ENCODE measurements around the gene TLL1.

Gene TLL1

DNA sequence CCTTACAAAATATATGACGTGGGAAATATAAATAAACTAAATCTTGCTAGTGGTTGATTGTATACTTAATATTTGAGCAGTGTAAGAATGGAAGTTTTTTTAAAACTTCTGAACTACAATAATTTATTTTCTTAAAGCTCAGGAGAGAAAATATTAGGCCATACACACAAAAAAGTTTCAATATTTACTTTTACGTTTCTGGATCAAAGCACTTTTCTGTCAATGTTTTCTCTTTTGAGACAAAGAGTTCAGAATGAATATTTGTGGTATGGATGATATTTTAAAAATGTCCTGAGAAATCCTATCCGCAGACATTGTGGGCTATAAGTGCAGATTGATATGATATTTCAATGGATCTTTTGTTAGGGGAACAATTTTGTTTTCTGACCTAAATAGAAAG is 109.9 kb downstream of the TLL1 start:
- DNase-seq: no peak

DNA sequence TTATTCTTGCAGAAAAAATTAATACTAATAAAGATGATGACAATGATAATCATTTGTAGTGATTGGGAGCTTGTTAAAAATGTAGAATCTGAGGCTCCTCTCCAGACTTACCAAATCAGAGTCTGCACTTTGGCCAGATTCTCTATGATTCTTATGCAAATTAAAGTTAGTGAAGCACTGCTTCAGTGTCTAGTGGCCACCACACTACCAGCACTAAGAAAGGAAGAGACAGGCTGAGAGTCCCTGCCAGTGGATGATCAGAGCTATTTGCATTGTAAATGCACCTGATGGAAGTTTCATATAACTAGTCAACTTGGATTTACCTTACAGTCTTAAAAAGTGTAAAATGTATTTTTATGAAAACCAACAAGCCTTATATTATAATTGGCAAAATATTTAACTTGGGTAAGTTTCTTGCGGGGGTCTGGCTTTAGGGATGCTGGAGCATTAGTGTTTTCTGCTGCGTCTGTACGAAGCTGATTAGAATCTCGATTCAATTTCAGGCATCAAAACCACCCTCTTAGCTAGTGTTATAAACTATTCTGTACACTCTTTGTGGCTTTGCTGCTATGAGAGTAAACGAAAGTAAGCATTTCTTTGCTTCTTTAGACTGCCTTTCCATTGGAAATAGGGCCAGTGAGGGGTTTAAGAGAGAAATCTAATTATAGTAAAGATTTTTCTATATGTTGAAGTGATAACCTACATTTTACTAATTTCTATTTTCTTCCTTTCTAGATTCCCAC is 114.1 kb downstream of the TLL1 start:
- no peak for DNase-seq

DNA sequence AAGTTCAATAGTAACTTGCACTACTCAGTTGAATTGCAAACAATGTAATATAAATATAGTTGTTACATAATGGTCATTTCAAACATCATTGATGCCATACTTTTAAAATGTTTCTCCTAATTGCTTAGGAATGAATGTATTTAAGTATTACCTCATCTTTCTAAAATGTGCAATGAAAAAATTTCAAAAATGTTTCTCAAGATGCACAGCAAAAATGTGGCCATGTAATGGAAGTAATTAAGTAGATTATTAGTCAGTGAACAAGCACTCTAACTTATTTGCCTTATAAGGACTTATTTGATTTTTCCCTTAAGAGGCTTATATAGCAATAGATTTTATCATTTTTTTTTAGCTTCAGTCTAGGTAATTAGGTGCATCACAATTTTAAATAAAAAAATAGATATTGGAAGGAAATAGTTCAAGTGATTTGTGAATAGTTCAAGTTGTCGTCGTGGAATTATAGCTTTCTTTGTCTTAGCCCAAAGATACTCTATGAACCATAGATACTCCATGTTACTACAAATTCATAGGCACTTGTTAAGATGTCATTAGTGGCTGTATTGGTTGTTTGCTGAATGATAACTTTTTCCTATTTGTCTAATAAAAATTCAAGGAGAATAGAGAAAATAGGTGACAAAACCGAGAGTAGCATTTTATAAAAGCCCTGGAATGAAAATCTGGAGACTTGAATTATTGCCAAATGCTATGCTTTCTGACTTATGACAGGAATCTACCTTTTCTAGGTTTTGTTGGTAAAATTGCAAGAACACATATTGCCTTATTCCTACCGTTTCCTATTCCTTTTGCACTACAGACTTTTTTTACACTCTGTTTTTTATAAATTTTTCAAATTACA is 118.5 kb downstream of the TLL1 start:
- no peak for DNase-seq

DNA sequence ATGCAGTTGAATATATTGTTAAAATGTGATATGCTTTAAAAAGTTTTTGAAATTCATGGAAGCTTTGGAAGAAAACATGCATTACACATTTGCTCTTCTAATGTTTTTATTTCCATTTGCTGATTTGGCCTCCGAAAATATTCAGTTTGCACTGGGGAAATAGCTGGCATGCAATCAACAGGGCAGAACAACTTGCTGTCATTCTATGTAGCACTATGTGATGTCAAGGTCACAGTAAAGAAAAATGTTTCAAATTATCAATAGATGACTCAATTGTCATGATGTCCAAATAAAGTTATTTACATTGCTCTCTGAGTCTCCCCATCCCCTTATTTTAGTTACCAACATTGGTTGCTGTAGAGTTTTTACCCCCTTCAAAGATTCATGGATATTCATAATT is 119.2 kb downstream of the TLL1 start:
- no peak for DNase-seq

DNA sequence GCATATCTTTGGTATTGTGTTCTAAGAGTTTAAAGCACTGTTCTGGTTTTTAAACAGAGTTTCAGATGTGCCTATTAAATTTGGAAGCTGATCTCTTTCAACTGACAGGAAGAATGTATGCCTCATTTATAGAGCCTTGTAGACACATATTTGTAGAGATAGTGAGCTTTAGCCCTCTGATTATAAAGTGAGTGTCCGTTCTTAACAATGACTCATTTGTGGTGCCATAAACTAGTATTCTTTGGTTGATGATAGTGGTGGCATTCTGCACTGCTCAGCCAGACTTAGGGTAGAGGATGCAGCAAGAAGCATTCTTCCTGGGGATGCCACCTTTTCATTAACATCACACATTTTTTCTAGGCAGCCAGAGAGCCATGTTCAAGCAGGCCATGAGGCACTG is 121.7 kb downstream of the TLL1 start:
- no peak for DNase-seq

DNA sequence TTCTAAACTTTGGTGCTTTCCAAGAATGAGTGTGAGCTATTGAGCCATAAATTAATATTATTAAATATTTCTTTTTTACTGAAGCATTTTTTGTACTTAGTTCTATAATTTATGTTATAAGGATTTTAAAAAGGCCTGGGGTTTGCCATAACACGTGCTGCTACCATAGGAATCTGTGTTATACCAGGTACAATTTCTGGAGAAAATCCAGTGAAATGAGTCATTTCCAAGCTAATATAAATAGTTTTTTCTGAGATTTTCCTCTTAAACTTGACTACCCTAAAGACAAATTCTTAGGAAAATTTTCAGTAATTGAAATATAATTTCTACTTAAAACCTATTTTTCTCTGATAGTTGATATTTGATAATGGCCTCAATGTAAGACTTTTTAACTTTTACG is 130.8 kb downstream of the TLL1 start:
- no peak for DNase-seq

DNA sequence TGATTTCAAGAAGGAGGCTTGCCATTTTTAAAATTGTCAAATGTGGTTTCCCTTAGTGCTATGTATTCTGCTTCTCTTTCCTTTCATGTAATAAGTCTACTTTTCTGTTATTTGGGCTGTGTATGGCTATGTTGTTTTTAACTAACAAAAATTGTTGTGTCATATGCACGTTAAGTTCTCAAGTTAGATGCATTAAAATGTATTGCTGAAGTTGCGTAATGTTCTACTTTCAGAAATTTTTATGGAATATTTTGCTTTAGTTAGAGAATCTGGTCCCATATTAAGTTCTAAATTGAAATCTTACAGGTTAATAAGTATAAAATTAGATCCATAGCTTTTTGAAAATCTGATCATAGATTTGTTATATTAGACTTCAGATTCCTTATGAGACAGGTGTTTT is 133.2 kb downstream of the TLL1 start:
- no peak for DNase-seq

DNA sequence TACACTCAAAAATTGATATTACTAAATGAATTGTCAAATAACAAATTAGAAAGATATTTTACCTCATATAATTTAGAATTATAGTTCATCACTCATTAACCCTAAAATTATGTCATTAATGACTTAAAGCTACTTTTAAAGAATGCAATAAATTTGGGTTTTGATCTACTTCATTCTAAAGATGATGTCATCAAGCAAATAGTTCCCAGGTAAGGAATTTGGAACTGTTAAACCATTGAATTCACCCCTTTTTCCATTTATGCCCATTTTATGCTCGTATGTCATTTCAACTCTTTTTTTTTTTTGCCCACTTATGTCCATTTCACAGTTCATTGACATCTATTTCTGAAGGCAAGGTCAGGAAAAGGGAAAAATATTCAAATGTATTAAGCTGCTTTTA is 135.5 kb downstream of the TLL1 start:
- DNase-seq: no peak

DNA sequence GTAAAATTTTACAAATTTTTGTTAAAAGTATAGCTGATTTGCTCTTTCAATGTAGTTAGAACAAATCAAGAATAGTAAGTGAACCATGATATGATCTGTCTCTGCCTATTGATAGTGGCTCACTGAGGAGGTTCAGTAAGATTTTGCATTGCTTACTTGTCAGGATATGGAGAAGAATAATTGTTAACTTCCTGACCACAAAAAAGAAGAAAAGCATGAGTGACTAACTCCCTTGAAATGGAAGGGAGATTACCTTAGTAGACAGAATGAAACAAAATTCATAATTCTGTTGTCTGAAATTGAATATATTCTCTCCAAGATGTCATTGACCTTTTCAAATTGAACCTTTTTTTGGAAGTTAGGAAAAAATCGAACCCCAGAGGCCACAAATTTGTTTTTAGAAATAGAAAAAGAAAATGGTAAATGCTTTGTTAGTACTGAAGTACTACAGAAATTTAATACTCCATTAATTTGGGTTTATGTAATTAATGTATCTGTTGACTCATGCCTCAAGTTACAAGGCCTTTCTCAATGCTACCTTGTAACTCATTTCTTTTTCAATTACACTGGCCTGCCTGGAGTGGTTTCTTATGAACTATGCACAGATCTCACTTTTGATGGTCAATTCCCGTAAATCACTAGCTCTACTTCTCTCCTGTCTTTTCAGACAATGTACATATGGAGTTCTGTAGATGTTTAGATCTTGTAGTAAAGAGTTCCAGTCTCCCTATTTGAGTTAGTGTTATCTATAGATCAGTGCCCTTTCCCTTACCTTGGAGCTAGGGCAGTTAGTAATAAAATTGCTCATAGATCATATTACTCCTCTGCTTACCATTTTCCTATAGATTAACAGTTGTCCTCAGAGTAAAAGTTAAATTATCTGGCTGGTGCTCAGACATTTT is 139.3 kb downstream of the TLL1 start:
- DNase-seq: no peak

DNA sequence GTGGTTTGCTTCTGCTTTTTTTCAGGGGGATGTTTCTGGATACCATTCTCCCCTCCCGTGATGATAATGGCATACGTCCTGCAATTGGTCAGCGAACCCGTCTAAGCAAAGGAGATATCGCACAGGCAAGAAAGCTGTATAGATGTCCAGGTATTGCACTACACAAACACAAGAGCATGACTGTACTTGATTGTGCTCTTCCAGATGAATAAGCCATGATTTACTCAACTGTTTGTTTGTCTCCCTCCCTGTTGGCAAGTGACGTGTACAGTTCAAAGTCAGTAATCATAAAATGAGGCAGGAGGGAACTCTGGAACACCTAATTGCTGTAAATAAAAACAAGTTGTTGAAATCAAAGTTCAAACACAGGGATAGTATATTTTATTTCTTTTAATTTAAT is 141.4 kb downstream of the TLL1 start:
- DNase-seq: no peak

DNA sequence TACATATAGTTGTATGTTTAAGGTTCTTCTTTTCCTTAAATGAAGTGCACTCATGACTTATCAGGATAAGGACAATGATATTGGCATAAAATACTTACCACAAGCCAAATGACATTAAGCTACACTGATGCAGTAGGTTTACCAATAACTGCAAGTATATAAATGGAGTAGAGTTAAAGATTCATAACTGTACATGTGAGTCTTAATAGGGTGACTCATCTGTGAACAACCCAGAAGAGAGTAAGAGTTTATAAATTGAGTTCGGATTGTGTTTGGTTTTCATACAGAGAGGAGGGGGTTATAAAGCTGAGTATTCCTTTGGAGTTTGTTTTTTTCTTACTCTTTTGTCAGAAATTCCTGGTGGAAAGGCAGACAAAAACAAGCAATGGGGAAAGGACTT is 144.8 kb downstream of the TLL1 start:
- DNase-seq: no peak

DNA sequence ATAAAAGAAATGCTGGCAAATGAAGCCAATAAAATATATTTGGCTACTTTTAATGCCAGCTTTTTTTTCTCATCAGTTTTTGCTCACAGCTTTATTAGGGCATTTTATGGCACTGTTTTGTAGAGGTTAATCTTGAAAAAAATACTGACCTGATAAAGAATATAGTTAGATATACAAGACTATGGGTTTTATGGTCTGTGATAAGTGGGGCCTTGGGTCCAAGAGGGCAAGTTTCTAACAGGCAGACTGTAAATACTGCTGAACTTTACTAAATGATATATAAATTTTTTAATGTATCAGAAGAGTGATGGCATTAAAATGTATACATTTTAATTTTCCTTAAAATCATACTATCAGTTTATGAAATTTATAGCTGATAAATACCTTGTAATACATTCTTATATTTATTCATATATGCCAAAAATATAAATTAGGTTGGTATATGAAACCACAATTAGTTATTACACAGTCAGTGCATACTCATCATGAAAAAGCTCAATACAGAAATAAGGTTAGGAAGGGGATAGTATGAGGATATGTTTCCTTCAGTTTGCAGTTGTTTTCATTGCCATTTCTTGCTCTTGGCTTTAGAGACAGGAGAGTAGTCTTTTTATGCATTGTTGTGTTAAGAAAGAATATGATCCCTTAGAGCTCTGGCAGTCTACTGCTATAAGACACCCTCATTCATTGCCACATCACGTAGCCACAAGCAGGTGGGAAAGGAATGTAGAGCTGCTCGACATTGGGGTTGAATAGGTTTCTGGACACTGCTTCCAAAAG is 146.6 kb downstream of the TLL1 start:
- DNase-seq: no peak

DNA sequence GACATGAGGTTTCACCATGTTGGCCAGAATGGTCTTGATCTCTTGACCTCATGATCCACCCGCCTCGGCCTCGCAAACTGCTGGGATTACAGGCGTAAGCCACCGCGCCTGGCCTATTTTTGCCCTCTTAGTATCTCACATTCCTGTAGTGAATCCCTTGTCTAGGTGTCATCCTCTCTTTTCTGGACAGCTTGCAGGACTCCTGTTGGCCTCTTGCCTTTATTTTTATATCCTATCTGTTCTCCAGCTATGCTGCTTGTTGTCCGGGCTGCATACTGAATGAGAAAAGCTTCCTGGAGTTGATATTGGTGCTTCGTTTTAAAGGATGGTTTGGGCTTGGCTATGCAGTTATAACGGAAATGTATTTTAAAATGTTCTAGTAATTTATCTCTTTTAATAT is 148.6 kb downstream of the TLL1 start:
- no peak for DNase-seq

DNA sequence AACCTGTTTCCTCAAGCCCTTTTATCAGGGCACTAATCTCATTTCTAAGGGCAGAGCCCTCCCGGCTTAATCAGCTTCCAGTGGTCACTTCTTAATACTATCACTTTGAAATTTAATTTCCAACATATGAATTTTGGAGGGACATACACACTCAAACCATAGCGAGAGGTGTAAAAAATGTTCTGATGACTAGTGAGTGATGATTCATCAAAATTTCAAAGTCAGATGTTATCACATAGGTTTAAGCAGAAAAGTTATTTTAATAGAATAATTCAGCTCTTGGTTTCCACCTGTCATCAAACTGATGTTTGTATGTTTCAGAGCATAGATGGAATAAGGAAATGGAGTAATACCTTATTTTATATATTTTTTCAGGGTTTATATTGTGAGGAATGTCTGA is 161.9 kb downstream of the TLL1 start:
- no peak for DNase-seq

DNA sequence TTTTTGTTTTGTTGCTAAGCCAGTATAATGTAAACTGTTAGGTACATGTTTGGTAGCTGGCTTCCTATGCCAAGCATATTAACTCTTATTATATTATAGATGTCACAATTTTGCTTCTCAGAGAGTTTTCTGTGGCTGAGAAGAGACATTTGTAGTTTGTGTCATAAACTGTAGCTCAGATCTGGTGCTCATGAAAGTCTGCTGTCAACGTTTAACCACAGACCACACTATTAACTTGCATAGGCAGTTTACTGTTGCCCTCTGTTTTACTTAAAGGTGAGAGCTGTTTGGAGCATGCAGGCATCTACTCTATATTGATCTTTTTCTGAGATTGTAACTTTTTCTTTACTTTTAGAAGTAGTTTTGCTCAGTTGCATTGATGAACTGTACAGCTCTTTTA is 166.8 kb downstream of the TLL1 start:
- DNase-seq: no peak

DNA sequence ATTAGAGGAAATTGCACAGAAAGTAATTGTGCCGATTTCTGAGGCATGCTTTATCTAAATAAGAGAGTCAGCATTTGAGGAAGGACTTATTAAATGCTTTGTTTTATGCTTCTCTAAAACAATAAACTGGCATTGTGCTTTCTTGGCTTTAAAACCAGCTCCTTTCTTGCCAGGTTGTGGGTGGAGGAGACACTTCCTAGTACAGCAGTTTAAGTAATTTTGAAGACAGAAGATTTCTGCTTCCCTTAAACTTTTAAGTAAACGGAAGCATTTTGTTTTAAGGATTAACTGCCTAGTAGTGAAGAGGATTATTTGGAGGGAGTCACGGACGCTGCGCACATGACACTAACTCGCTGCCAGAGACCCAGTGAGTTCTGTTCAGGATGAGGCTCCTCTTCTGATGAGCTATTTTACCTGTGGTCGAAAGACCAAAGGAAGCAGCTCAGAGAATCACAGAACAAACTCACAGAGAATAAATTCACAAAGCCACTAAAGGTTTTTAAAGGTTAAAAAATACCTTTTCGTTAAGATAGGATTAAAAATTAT is 169.5 kb downstream of the TLL1 start:
- DNase-seq: no peak

DNA sequence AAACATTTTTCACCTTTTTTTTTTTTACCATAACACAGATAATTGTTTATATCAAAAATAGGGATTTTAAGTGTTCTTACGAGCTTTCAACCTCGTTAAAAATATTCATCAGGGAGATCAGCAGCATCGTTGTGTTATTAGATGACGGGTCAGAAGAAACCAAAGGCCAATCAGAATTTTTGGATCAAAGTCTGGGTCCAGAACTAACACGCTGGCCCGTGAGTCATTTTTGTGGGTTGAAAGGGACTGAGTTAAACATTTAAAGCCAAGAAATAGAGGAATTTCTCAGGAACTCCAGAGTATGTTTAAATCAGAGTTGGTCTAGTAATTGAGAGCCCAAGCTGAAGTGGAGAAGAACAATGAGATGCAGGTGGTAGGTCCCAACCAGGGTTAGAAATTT is 170.8 kb downstream of the TLL1 start:
- DNase-seq: no peak

DNA sequence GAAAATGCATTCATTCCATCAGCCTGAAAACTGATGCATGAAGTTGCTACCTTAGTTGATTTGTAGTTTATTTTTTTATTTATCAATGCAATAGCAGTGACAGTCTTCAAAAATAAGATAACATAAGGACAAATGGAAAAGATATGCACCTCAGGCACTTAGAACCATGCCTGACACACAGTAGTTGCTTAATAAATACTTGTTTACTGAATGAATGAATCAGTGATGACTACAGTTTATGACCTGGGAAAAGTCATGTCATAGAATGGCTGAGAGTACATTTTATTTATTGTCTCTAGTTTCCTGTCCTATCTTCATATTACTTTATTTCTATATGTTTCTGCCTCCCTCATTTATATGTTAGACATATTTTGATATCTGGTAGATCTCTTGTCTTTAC is 171.8 kb downstream of the TLL1 start:
- no peak for DNase-seq

DNA sequence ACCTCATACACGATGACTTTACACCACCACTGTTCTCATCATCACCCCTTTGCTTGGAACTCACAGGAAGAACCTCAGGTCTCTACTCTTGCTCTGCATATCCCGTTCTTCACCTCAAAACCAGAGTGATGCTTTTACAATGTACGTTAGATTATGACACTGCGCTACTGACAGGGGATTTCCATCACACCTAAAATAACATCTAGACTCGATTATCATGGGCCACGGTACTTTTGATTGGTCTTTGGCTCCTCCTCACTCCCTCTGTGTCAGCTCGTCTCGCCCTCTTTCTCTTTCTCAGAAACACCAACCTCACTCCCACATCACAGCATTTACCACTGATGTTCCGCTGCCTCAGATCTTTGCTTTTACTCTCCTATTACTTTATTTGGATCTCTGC is 172.4 kb downstream of the TLL1 start:
- DNase-seq: no peak

DNA sequence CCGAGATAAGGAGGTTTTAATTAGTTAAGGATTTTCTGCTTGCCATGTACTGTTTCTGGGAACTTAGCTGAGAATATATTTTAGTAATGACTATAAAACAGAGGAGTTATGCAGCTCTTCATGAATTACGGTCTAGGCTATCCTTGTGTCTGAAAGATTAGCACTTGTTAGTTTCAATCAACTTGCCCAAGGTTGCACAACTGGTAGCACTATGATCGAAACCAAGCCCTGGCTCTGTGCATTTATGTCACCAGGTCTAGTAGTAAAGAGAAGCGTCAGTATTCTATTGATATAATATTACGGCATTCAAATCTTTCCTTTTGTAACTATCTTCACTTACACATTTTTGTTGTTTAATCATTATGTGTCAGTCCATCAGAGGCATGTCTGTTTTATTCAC is 176.0 kb downstream of the TLL1 start:
- DNase-seq: no peak

DNA sequence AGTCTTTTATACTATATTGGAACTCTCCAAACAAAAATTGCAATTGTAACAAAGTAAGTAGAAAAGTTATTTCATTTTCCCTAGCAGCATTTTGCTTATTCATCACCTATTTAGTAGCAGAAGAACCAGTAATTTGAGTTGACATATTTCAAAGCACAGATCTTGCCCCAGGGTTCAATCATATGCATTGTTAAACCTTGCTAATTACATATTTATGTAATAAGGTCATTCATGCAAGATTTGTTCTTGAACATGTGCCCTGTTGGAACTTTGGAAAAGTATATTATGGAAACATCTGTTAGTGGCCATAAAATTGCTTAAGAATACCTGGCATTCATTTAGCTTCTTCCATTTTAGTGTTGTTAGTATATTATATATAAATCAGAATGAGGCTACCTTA is 191.7 kb downstream of the TLL1 start:
- no peak for DNase-seq

DNA sequence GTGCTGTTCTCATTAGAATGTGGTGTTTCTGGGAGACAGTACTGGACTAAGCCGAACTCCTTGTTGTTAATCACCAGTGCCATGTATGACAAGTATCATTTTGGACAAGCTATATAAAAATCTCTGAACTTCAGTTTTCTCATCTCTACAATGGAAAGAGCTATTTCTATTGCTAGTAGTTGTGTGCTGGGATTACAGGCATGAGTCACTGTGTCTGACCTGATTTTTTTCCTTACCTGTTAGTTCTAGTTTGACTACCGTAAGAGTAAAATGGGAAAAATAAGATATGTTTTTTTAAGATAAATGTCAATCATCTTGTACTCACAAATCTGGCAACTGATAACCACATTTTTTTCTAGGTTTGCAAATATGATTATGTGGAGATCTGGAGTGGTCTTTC is 192.3 kb downstream of the TLL1 start:
- DNase-seq: no peak

All from NCI-H1417 treated with DMSO at 0.1 percent for 48 hours (cell line).